NB4 (cell line): ENCODE data around the gene YY2.
"Not testable (repeated sequence)": the region's sequence is repeated elsewhere in the genome, so short reads cannot be mapped to it uniquely, and the experiment has no call there.

ENCODE experiments used
- DNase-seq: peaks from one replicate; pipeline ENCODE4 v3.0.0; 2010; ENCODE audit warnings: low read depth
- H3K4me3 ChIP-seq: one replicate; pipeline ENCODE4 v1.5.1; 2011; ENCODE audit warnings: mild to moderate bottlenecking, low read depth, low read length, moderate library complexity
- MYC ChIP-seq: IDR thresholded peaks from 2 replicates; pipeline ENCODE4 v1.6.1; 2011; ENCODE audit warnings: low read depth, low read length
- POLR2A ChIP-seq: IDR thresholded peaks from 2 replicates; pipeline ENCODE4 v1.6.1; 2011; ENCODE audit warnings: mild to moderate bottlenecking; ENCODE audit not compliant: insufficient read length; ENCODE audit errors: extremely low read depth
- TF ChIP-seq, protein P1 (sequence below): IDR thresholded peaks from 2 replicates; pipeline ENCODE4 v1.6.1; 2011; ENCODE audit warnings: low read depth, low read length
- TF ChIP-seq, protein P2 (sequence below): IDR thresholded peaks from one replicate; pipeline ENCODE4 v1.5.1; 2012; ENCODE audit warnings: low read depth, low read length

Gene YY2

DNA sequence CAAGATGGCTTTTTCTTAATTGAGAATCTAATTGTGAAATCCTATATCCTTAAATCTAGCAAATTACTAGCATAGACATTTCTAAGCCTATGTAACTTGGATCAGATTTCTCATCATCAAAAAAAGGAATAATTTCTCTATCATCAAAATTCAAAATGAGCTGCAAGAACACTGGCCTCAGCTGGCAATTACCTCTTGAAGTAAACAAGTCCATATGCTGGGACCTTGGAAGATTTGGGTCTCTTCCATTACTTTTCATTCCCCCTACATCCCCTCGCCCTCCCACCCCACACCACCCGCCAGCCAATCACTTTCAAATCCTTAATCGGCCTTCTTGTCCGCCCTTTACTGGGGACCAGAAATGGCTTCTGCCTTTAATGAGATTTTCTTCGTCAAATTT is 39.7 kb upstream of the YY2 start:
- no peak for DNase-seq
- TF ChIP-seq, protein P1, sequence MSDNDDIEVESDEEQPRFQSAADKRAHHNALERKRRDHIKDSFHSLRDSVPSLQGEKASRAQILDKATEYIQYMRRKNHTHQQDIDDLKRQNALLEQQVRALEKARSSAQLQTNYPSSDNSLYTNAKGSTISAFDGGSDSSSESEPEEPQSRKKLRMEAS = no peak
- TF ChIP-seq, protein P2, sequence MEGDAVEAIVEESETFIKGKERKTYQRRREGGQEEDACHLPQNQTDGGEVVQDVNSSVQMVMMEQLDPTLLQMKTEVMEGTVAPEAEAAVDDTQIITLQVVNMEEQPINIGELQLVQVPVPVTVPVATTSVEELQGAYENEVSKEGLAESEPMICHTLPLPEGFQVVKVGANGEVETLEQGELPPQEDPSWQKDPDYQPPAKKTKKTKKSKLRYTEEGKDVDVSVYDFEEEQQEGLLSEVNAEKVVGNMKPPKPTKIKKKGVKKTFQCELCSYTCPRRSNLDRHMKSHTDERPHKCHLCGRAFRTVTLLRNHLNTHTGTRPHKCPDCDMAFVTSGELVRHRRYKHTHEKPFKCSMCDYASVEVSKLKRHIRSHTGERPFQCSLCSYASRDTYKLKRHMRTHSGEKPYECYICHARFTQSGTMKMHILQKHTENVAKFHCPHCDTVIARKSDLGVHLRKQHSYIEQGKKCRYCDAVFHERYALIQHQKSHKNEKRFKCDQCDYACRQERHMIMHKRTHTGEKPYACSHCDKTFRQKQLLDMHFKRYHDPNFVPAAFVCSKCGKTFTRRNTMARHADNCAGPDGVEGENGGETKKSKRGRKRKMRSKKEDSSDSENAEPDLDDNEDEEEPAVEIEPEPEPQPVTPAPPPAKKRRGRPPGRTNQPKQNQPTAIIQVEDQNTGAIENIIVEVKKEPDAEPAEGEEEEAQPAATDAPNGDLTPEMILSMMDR = no peak
- no peak for TF ChIP-seq MYC
- TF ChIP-seq POLR2A = no peak
- H3K4me3 ChIP-seq = no peak overlapping the region

DNA sequence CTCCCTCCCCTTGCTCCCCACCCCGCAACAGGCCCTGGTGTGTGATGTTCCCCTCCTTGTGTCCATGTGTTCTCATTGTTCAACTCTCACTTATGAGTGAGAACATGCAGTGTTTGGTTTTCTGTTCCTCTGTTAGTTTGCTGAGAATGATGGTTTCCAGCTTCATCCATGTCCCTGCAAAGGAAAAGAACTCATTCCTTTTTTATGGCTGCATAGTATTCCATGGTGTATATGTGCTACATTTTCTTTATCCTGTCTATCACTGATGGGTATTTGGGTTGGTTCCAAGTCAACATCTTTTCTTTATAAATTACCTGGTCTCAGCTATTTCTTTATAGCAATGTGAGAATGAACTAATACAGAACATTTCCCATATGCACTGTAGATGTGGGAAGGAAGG is 35.6 kb upstream of the YY2 start:
- DNase-seq, H3K4me3 ChIP-seq: not testable (repeated sequence)

DNA sequence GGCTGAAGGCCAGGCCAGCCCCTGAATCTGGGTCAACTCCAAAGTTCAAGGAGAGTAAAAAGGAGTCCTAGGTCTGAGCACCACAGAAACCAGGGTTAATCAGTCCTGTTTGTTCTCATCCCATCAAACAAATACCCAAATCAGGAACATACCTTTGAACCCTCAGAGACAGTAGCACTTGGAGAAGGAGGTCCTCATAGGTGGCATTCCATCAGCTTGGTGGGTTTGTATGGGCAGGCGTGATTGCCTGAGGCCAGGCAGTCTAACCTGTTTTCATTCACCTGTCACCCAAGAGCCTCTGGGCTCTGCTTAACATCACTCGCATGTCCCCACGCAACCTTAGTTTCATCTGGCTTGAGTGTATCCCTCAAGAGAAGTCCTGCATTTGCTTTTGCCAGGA is 33.9 kb upstream of the YY2 start:
- TF ChIP-seq POLR2A (no peak), MYC (no peak)
- TF ChIP-seq, protein P2 = no peak
- TF ChIP-seq, protein P1 = no peak
- H3K4me3 ChIP-seq = no peak overlapping the region
- DNase-seq = no peak

DNA sequence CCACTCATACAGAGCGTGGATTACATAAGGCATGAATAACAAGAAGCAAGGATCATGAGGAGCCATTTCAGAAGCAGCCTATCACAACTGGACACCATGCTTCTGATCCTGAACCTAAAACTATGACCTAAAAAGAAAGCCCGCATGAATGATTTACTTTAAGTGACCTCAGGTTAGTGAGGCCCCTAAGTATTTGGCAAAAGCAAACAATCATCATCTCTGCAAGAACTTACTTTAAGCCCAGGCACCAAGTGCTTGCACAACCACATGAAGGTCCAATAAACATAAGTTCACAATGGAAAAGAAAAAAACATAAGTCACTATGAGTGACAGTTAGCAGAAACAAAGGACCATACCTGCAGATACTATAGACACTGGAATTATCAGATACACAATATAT is 24.3 kb upstream of the YY2 start:
- H3K4me3 ChIP-seq = no peak overlapping the region
- no peak for DNase-seq
- TF ChIP-seq MYC (no peak), POLR2A (no peak)
- TF ChIP-seq, protein P1 = no peak
- TF ChIP-seq, protein P2 = no peak

DNA sequence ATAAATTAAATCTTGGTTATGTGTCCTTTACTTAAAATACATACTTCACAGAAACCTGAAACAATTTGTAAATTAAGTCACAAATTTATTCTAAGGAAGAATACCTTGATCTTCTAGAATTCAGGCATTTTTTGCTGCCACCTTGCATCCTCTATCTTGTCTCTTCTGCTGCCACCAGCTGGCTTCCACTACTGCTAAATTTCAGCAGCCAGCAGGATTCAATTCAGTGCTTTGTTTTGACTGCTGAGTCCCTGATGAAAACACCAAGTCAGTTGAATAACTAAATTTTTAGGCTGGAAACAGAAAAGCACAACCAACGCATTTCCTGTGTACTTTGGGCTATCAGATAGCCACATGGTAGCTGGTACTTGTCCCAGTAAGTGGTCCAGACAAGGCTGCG is 18.7 kb upstream of the YY2 start:
- DNase-seq = no peak
- no peak overlapping the region for H3K4me3 ChIP-seq
- TF ChIP-seq, protein P1 = no peak
- TF ChIP-seq POLR2A (no peak), MYC (no peak)
- TF ChIP-seq, protein P2 = no peak

DNA sequence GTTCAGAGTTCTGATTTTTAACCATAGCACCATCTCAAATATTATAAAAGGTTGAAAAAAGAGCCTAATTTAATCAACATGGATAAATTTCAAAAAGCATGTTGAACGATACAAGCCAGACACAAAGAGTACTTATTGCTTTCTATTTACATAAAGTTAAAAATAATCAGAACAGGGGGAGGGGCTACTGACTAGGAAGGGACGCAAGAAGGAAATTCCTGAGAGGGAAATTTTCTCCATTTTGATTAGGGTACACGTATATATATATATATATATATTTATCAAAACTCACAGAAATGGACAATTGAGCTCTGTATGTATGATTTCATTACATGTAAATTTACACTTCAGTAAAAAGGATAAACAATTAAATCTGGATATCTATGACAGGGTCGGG is 16.9 kb upstream of the YY2 start:
- TF ChIP-seq POLR2A = no peak
- TF ChIP-seq MYC = no peak
- TF ChIP-seq, protein P1 = no peak
- TF ChIP-seq, protein P2 = no peak
- peak overlapping the region; percentile 87 for H3K4me3 ChIP-seq
- no peak for DNase-seq
